ENCODE measurements around the gene REX1BD. TPM values are rescaled to one million over a fixed set of nuclear protein-coding genes. Genes with fewer than 3 reads are reported as not detected.

REX1BD gene
- total and polyA plus RNA-seq, 2 of the 13 experiments (the other 11 are each of a cell fraction or from before 2014, with no cell fraction given): 7.5 to 25.4 TPM

GRCh38 chr19:18558604-18559003, 30.0 kb upstream of the REX1BD start:
- BruUV-seq (replicated peaks): no TSS peak
- Histone ChIP-seq H3K36me3 (replicated peaks in 1 of 2; ENCODE audit: control insufficient read depth in 1 of 2, insufficient read depth in 2 of 2, low read length in 2 of 2) (peaks cover 5 to 17% of the 10 kb centered on the region in 2 experiments; a peak in 4 of 5 replicates), H3K9me3 (ENCODE audit: low read length) (no peaks in the 10 kb centered on the region), H3K79me2 (ENCODE audit: insufficient read depth, low read length) (peaks cover 21% of the 10 kb centered on the region), H3K4me2 (ENCODE audit: low read depth, low read length) (peak overlapping the region; percentile 83), H3K27ac (ENCODE audit: extremely low read length, insufficient read depth, low read length) (peak overlapping the region; percentile 50), H3K9ac (ENCODE audit: insufficient read depth, low read depth, low read length) (peak overlapping the region; percentile 81), H4K20me1 (ENCODE audit: insufficient read depth, low read length) (no peaks in the 10 kb centered on the region), H3K27me3 (ENCODE audit: control insufficient read depth in 1 of 2, insufficient read depth in 2 of 2, low read length in 2 of 2) (no peaks in the 10 kb centered on the region; a peak in 1 of 5 replicates), H3K4me1 (ENCODE audit: insufficient read depth, low read length) (peaks cover 38% of the 10 kb centered on the region), H2AFZ (ENCODE audit: low read length) (no peak overlapping the region), H3K4me3 (replicated peaks in 1 of 3; ENCODE audit: insufficient read depth in 1 of 3, low read depth in 2 of 3, low read length in 3 of 3) (peak overlapping the region; percentile 69 to 90 (median 86))
- in situ Hi-C loops (cut with HindIII; ENCODE audit: extremely low pct_ligation_motif_present, low pct_unique_long_range_greater_than_20kb): no loop called here
- ATAC-seq (no peak), DNase-seq (ENCODE audit: low spot score) (no peak), FAIRE-seq (no peak)
- CTCF ChIA-PET (ENCODE audit: low intra/inter-chr PET ratio, low total read pairs): no interaction called here
- 0 out of 2 replicates have a peak, but pooled peaks have one; percentile 35 for TF ChIP-seq CENPX (CRISPR knock-in tag; IDR thresholded peaks at IDR 0.05)
- no peak for TF ChIP-seq ZNF740 (CRISPR knock-in tag; IDR thresholded peaks at IDR 0.05)
- no peak for TF ChIP-seq CTCF (CRISPR knock-in tag; IDR thresholded peaks at IDR 0.05)
- no peak for TF ChIP-seq ZBTB34 (CRISPR knock-in tag; IDR thresholded peaks at IDR 0.05)
- no peak for TF ChIP-seq IKZF1 (IDR thresholded peaks at IDR 0.05)
- TF ChIP-seq PLSCR1 (CRISPR knock-in tag; IDR thresholded peaks at IDR 0.05; ENCODE audit: borderline replicate concordance): 0 out of 2 replicates have a peak, but pooled peaks have one; percentile 40
- TF ChIP-seq ZNF839 (CRISPR knock-in tag; IDR thresholded peaks at IDR 0.05; ENCODE audit: borderline replicate concordance): no peak
- TF ChIP-seq CCAR2 (optimal IDR thresholded peaks at IDR 0.05; ENCODE audit: low read depth, low read length): no peak
- POLR2A ChIA-PET: interaction anchor here (0.6 to 3.0 kb wide), 7 partner anchors 12 to 274 kb away, joined by 3 to 55 read pairs (median 13); partner anchors contain the start of genes ELL, REX1BD and UBA52
- 49% methylated on average over 3 of the region's 3 CpGs for WGBS (ENCODE audit: low lambda C conversion rate)
- intact Hi-C loops (cut with micrococcal nuclease; ENCODE audit: unreplicated experiment): no loop called here
